MCF 10A (cell line): ENCODE results near the gene MYH15. TPM values are rescaled to one million over a fixed set of nuclear protein-coding genes. Genes with fewer than 3 reads are reported as not detected.

ENCODE experiments used
- BruUV-seq: library from RNA; stranded (reverse); fragments of 400-500 nt; replicated peaks from 2 replicates; lab custom pipeline; 2021; lab: Mats Ljungman, UMichigan
- CTCF ChIA-PET: fragments of 300-600 bp; sonication (Branson Sonifier 250); formaldehyde crosslinking; extraction: SDS; loops from one replicate; lab custom pipeline; 2021; ENCODE audit warnings: antibody characterized with exemption, inconsistent platforms; lab: Yijun Ruan, JAX
- POLR2A ChIA-PET: fragments of 300-600, 350-650 bp; sonication (Branson Sonifier 250); formaldehyde crosslinking; extraction: SDS; loops from one replicate; lab custom pipeline; 2020; ENCODE audit warnings: antibody characterized with exemption, inconsistent platforms; lab: Yijun Ruan, JAX
- DNase-seq: peaks from one replicate; pipeline ENCODE4 v3.0.0-alpha.2; 2018; ENCODE audit not compliant: unreplicated experiment
- H3K27ac Mint-ChIP-seq: one replicate; pipeline ENCODE4 v1.8.0; 2022; ENCODE audit warnings: mild to moderate bottlenecking, low read depth, mixed read lengths; ENCODE audit not compliant: unreplicated experiment
- H3K27me3 Mint-ChIP-seq: one replicate; pipeline ENCODE4 v1.8.0; 2022; ENCODE audit warnings: mixed read lengths; ENCODE audit not compliant: insufficient read depth, unreplicated experiment
- H3K36me3 Mint-ChIP-seq: one replicate; pipeline ENCODE4 v1.8.0; 2022; ENCODE audit warnings: mild to moderate bottlenecking, moderate library complexity, mixed read lengths; ENCODE audit not compliant: insufficient read depth, unreplicated experiment
- H3K4me1 Mint-ChIP-seq: one replicate; pipeline ENCODE4 v1.8.0; 2022; ENCODE audit warnings: mixed read lengths; ENCODE audit not compliant: insufficient read depth, unreplicated experiment
- H3K4me3 Mint-ChIP-seq: one replicate; pipeline ENCODE4 v1.8.0; 2022; ENCODE audit warnings: mild to moderate bottlenecking, moderate library complexity, mixed read lengths; ENCODE audit not compliant: unreplicated experiment
- H3K9me3 Mint-ChIP-seq: one replicate; pipeline ENCODE4 v1.8.0; 2022; ENCODE audit warnings: mixed read lengths; ENCODE audit not compliant: unreplicated experiment
- intact Hi-C: fragments of 100-400 bp; cut with micrococcal nuclease; formaldehyde crosslinking; loops from 2 replicates; pipeline ENCODE4 v1.14.1; 2022
- total RNA-seq: library from RNA; stranded (reverse); gene quantifications from 2 replicates; pipeline ENCODE4 v1.2.3, GENCODE V29; 2022
- TF ChIP-seq, protein P1 (sequence below): fragments of 200-600 bp; IDR thresholded peaks from one replicate; pipeline ENCODE4 v1.8.0; 2022; ENCODE audit warnings: antibody characterized with exemption, mild to moderate bottlenecking; ENCODE audit not compliant: unreplicated experiment

The MYH15 gene
- total RNA-seq, 1 experiment from 2014 or later, result 0.19 TPM

GRCh38 chr3:108509263-108509662, 1.1 kb downstream of the MYH15 start:
- intact Hi-C loops, result no loop called here
- no TSS peak for BruUV-seq
- Mint-ChIP-seq H3K36me3 (no peaks in the 10 kb centered on the region), H3K27ac (no peak overlapping the region), H3K4me1 (no peaks in the 10 kb centered on the region), H3K27me3 (no peaks in the 10 kb centered on the region), H3K4me3 (no peak overlapping the region), H3K9me3 (no peaks in the 10 kb centered on the region)
- TF ChIP-seq, protein P1, sequence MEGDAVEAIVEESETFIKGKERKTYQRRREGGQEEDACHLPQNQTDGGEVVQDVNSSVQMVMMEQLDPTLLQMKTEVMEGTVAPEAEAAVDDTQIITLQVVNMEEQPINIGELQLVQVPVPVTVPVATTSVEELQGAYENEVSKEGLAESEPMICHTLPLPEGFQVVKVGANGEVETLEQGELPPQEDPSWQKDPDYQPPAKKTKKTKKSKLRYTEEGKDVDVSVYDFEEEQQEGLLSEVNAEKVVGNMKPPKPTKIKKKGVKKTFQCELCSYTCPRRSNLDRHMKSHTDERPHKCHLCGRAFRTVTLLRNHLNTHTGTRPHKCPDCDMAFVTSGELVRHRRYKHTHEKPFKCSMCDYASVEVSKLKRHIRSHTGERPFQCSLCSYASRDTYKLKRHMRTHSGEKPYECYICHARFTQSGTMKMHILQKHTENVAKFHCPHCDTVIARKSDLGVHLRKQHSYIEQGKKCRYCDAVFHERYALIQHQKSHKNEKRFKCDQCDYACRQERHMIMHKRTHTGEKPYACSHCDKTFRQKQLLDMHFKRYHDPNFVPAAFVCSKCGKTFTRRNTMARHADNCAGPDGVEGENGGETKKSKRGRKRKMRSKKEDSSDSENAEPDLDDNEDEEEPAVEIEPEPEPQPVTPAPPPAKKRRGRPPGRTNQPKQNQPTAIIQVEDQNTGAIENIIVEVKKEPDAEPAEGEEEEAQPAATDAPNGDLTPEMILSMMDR, result no peak
- no peak for DNase-seq
- POLR2A ChIA-PET, result no interaction called here
- CTCF ChIA-PET, result no interaction called here

- no peaks in the 10 kb centered on the region for H3K4me1 Mint-ChIP-seq
- no peak overlapping the region for H3K27ac Mint-ChIP-seq
- no peaks in the 10 kb centered on the region for H3K36me3 Mint-ChIP-seq
- no TSS peak for BruUV-seq
- TF ChIP-seq, protein P1, result no peak
- POLR2A ChIA-PET, result interaction anchor here (0.7 kb wide), 1 partner anchor 13 kb away, joined by 3 read pairs; no protein-coding TSS in a partner anchor
- CTCF ChIA-PET, result interaction anchor here (0.6 to 3.3 kb wide), 5 partner anchors 10 to 45 kb away, joined by 3 to 21 read pairs (median 4); no protein-coding TSS in a partner anchor
- H3K4me3 Mint-ChIP-seq, result no peak overlapping the region
- intact Hi-C loops, result no loop called here
- H3K9me3 Mint-ChIP-seq, result no peaks in the 10 kb centered on the region
- no peaks in the 10 kb centered on the region for H3K27me3 Mint-ChIP-seq
- DNase-seq, result no peak
Observed at GRCh38 chr3:108507902-108508301, 2.5 kb downstream of the MYH15 start.

- H3K4me3 Mint-ChIP-seq, result no peak overlapping the region
- ChIA-PET CTCF (interaction anchor here (0.5 to 3.3 kb wide), 6 partner anchors 9 to 160 kb away, joined by 3 to 21 read pairs (median 4); no protein-coding TSS in a partner anchor), POLR2A (interaction anchor here (0.7 to 1.1 kb wide), 2 partner anchors 33 to 1264 kb away, joined by 3 to 4 read pairs; no protein-coding TSS in a partner anchor)
- H3K27me3 Mint-ChIP-seq, result no peaks in the 10 kb centered on the region
- H3K9me3 Mint-ChIP-seq, result no peaks in the 10 kb centered on the region
- no TSS peak for BruUV-seq
- no peaks in the 10 kb centered on the region for H3K4me1 Mint-ChIP-seq
- TF ChIP-seq, protein P1, result no peak
- intact Hi-C loops, result no loop called here
- H3K27ac Mint-ChIP-seq, result no peak overlapping the region
- no peak for DNase-seq
- H3K36me3 Mint-ChIP-seq, result no peaks in the 10 kb centered on the region
Observed at GRCh38 chr3:108505811-108506210, 4.6 kb downstream of the MYH15 start.

DNA sequence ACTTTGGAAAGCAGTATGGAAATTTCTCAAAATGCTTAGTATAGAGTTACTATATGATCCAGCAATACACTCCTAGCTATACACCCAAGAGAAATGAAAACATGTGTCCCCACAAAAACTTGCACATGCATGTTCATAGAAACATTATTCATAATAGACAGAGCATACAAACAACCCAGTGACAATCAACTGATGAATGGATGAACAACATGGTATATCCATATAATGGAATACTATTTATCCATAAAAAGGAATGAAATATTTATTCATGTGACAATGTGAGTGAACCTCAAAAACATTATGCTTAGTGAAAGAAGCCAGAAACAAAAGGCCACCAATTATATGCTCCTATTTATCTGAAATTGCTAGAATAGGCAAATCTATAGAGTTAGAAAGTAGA, 6.7 kb downstream of the MYH15 start:
- DNase-seq, result no peak
- POLR2A ChIA-PET, result interaction anchor here (0.6 kb wide), 1 partner anchor 203 kb away, joined by 4 read pairs; no protein-coding TSS in a partner anchor

More for the DNA sequence above, 6.7 kb downstream of the MYH15 start:
- H3K27me3 Mint-ChIP-seq, result no peaks in the 10 kb centered on the region
- no peak overlapping the region for H3K27ac Mint-ChIP-seq
- H3K4me1 Mint-ChIP-seq, result no peaks in the 10 kb centered on the region
- H3K4me3 Mint-ChIP-seq, result no peak overlapping the region
- intact Hi-C loops, result no loop called here
- no peaks in the 10 kb centered on the region for H3K9me3 Mint-ChIP-seq
- no TSS peak for BruUV-seq
- no peaks in the 10 kb centered on the region for H3K36me3 Mint-ChIP-seq
- CTCF ChIA-PET, result interaction anchor here (0.7 kb wide), 1 partner anchor 14 kb away, joined by 3 read pairs; no protein-coding TSS in a partner anchor
- TF ChIP-seq, protein P1, result no peak
